ENCODE data around the gene LRTM2. TPM values are rescaled to one million over a fixed set of nuclear protein-coding genes. Genes with fewer than 3 reads are reported as not detected.

LRTM2 gene
- total RNA-seq (2021; ENCODE audit: unreplicated experiment) (0.07 TPM), Bru-seq, nascent RNA (percentile 19 among the genes with signal in this experiment), BruChase-seq, experiment 1, labeled RNA remaining after a 6-hour chase (percentile 11 among the genes with signal in this experiment), BruChase-seq, experiment 2, labeled RNA remaining after a 2-hour chase (percentile 21 among the genes with signal in this experiment)
- polyA plus RNA-seq (2012) = 0.29 and 0.35 TPM in 2 replicates
- long read RNA-seq = 0 reads

DNA sequence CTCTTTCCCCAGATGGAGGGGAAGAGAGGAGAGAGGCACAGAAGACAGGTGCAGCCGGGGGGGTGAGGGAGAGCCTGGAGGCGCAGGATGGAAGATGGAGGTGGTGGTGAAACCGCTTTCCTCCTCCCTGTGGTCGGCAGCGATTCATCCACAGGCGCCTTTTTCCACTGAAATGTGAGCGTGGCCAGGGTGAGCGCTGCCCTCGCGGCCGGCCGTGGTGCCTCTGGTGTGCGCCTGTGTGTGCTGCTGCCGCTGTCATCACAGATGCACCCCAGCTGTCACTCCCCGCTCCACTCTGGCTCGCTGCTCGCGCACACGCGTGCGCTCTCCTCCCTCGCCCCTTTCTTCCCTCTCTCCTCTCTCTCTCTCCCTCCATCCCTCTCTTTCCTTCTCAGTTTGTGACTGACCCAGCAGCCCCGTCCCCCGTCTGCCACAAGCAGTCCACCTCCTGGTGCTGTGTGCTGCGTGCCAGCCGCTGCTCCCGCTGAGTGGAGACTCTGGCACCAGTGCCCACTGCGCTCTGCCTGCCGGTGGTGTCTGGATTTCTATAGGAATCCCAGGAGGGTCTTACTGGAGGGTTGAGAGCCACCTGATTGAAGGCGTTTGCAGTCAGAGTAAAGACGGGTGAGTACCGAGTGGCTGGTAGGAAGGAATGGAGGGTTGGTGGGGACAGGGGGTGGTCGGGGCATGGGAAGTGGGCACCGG, at the start of gene LRTM2:
Gene LRTM2, plus strand, starts transcription at position 375 of the 705 bp plus-strand sequence. CDS start 7,584 bp downstream, outside the sequence.
- ATAC-seq = no peak
- Histone ChIP-seq H3K4me1 (ENCODE audit: control insufficient read depth in 1 of 2, insufficient read depth in 2 of 2, low read length in 2 of 2) (no peaks in the 10 kb centered on the region), H3K4me3 (replicated peaks in 1 of 2; ENCODE audit: low read depth in 1 of 2, low read length in 2 of 2) (no peak within 1 kb of the TSS), H3K9me2 (ENCODE audit: insufficient read depth) (no peaks in the 10 kb centered on the region), H3K4me2 (ENCODE audit: low read length) (no peak within 1 kb of the TSS), H2AFZ (ENCODE audit: low read depth, low read length, poor library complexity, severe bottlenecking) (no peak within 1 kb of the TSS), H4K20me1 (ENCODE audit: insufficient read depth) (no peaks in the 10 kb centered on the region), H3K27me3 (ENCODE audit: insufficient read depth, low read length) (peaks cover 6% of the 10 kb centered on the region; the same call in 1 of the 2 replicates), H3K27ac (ENCODE audit: low read depth, low read length) (no peak within 1 kb of the TSS), H3K9me3 (ENCODE audit: control insufficient read depth in 1 of 2, insufficient read depth in 1 of 2, low read depth in 1 of 2, low read length in 2 of 2) (no peaks in the 10 kb centered on the region), H3K36me3 (ENCODE audit: control insufficient read depth in 1 of 2, insufficient read depth in 2 of 2, low read length in 2 of 2) (no peaks in the 10 kb centered on the region), H3K79me2 (ENCODE audit: insufficient read depth, low read length) (no peaks in the 10 kb centered on the region), H3K9ac (ENCODE audit: low read length) (no peak within 1 kb of the TSS)
- TF ChIP-seq, protein P1, sequence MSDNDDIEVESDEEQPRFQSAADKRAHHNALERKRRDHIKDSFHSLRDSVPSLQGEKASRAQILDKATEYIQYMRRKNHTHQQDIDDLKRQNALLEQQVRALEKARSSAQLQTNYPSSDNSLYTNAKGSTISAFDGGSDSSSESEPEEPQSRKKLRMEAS (IDR thresholded peaks at IDR 0.05) = no peak
- no peak for TF ChIP-seq CBX3 (IDR thresholded peaks at IDR 0.05; ENCODE audit: low read depth)
- TF ChIP-seq SIN3A (IDR thresholded peaks at IDR 0.05; ENCODE audit: low read depth) = no peak
- no peak for TF ChIP-seq POLR2A (IDR thresholded peaks at IDR 0.05; ENCODE audit: borderline replicate concordance, extremely low read depth, insufficient read depth, insufficient read length)
- TF ChIP-seq POLR2AphosphoS5 (IDR thresholded peaks at IDR 0.05; ENCODE audit: low read depth, low read length) = no peak
- TF ChIP-seq, protein P2, sequence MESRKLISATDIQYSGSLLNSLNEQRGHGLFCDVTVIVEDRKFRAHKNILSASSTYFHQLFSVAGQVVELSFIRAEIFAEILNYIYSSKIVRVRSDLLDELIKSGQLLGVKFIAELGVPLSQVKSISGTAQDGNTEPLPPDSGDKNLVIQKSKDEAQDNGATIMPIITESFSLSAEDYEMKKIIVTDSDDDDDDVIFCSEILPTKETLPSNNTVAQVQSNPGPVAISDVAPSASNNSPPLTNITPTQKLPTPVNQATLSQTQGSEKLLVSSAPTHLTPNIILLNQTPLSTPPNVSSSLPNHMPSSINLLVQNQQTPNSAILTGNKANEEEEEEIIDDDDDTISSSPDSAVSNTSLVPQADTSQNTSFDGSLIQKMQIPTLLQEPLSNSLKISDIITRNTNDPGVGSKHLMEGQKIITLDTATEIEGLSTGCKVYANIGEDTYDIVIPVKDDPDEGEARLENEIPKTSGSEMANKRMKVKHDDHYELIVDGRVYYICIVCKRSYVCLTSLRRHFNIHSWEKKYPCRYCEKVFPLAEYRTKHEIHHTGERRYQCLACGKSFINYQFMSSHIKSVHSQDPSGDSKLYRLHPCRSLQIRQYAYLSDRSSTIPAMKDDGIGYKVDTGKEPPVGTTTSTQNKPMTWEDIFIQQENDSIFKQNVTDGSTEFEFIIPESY (IDR thresholded peaks at IDR 0.05; ENCODE audit: extremely low read depth, insufficient replicate concordance, low read length) = no peak
- POLR2A ChIA-PET = no interaction called here
- no TSS peak for BruUV-seq (replicated peaks)
- RAD21 ChIA-PET (ENCODE audit: low non-redundant PET in 1 of 2, low total read pairs in 2 of 2, uncharacterized antibody in 2 of 2, unreplicated experiment in 2 of 2) = no interaction called here
- CTCF ChIA-PET = no interaction called here
- DNase-seq (ENCODE audit: low read depth, low spot score) = no peak
- intact Hi-C loops (cut with micrococcal nuclease) = no loop called here
